ENCODE data around the gene KRT83.

DNA sequence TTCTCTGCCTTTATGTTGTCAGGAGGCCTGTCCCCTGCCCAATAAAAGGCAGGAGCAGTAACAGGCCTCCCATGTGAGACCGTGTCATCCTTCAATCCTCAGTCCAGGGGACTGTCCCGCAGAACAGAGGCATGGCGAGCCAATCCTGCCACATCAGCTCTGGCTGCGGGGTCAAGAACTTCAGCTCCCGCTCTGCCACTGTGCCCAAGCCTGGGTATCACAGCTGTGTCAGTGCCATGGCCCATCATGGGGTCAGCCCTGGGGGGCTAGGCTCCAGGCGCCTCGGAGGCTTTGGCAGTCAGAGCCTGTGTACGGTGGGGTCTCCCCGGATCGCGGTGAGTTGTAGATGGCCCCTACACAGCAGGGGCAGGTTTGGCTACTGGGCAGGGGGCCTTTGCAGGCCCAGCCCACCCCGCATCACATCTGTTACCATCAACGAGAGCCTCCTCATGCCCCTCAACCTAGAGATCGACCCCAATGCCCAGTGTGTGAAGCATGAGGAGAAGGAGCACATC is 19.9 kb upstream of the KRT83 start:
- TF ChIP-seq POLR2A (IDR thresholded peaks at IDR 0.05; ENCODE audit: low read depth, low read length) (no peak), TAF1 (IDR thresholded peaks at IDR 0.05; ENCODE audit: low read depth, low read length) (no peak)

All from GM12891 (cell line).